ENCODE measurements around the gene SVEP1.

DNA sequence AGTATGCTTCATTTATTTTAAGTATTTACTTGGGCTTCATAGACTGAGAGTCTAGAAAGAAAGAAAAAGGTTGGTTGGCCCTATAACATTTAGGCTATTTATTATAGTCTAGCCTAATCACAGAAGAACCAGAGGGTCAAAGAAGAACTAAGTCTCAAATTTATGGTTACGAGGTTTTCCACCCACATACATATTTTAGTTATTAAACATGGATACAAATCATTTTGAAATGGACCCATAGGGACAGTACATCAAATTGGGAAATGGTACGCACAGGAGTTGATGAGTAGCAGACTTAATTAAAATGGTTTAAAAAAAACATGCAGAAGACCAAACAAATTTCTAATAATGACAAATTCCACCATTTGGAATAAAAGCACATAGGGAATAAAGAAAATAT is 17.7 kb downstream of the SVEP1 start:
- TF ChIP-seq, protein P1, sequence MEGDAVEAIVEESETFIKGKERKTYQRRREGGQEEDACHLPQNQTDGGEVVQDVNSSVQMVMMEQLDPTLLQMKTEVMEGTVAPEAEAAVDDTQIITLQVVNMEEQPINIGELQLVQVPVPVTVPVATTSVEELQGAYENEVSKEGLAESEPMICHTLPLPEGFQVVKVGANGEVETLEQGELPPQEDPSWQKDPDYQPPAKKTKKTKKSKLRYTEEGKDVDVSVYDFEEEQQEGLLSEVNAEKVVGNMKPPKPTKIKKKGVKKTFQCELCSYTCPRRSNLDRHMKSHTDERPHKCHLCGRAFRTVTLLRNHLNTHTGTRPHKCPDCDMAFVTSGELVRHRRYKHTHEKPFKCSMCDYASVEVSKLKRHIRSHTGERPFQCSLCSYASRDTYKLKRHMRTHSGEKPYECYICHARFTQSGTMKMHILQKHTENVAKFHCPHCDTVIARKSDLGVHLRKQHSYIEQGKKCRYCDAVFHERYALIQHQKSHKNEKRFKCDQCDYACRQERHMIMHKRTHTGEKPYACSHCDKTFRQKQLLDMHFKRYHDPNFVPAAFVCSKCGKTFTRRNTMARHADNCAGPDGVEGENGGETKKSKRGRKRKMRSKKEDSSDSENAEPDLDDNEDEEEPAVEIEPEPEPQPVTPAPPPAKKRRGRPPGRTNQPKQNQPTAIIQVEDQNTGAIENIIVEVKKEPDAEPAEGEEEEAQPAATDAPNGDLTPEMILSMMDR (IDR thresholded peaks at IDR 0.05; ENCODE audit: low read length), result no peak
- TF ChIP-seq EZH2 (IDR thresholded peaks at IDR 0.05; ENCODE audit: borderline replicate concordance, low read length), result no peak

All from OCI-LY1 (cell line).